Measurements from ENCODE around the gene UBE2E2. TPM values are rescaled to one million over a fixed set of nuclear protein-coding genes. Genes with fewer than 3 reads are reported as not detected.

Gene UBE2E2
- total and polyA plus RNA-seq, 2 donors (not counting 1 experiment from before 2014, with no cell fraction given) = 16.0 to 45.0 TPM

- intact Hi-C loops (cut with micrococcal nuclease) = loop anchor here (5.0 to 10.0 kb wide), 3 partner anchors 204 to 606 kb away; partner anchors contain the start of gene UBE2E1
- H3K27me3 Mint-ChIP-seq = no peaks in the 10 kb centered on the region
- no peak for DNase-seq
- H3K27ac Mint-ChIP-seq = peak overlapping the region; percentile 82
- H3K9ac ChIP-seq (ENCODE audit: low read length) = no peak overlapping the region
- ATAC-seq (ENCODE audit: low read depth) = no peak
- peaks cover 10 to 13% of the 10 kb centered on the region in 2 donors for H3K4me1 ChIP-seq (ENCODE audit: control insufficient read depth in 2 of 2, insufficient read depth in 2 of 2, low read length in 2 of 2)
- ChIA-PET POLR2A (no interaction called here), CTCF (no interaction called here)
- no peak overlapping the region for H3K4me2 ChIP-seq (replicated peaks; ENCODE audit: low read depth, low read length, poor library complexity, severe bottlenecking)
- WGBS (ENCODE audit: insufficient coverage) = 95% methylated on average over 7 of the region's 10 CpGs
- H3K27me3 ChIP-seq (replicated peaks in 1 of 4; ENCODE audit: control extremely low read depth in 1 of 4, control insufficient read depth in 3 of 4, insufficient read depth in 4 of 4, low read length in 3 of 4) = no peaks in the 10 kb centered on the region
- no peak for TF ChIP-seq EZH2 (IDR thresholded peaks at IDR 0.05; ENCODE audit: borderline replicate concordance, insufficient read depth, low read depth, low read length, poor library complexity, severe bottlenecking)
- no peak for TF ChIP-seq CTCF (IDR thresholded peaks at IDR 0.05)
- peaks cover 25% of the 10 kb centered on the region for H3K4me1 Mint-ChIP-seq
- no peak overlapping the region for H2AFZ ChIP-seq (ENCODE audit: insufficient read depth, low read depth, low read length, poor library complexity, severe bottlenecking)
- no peaks in the 10 kb centered on the region for H4K20me1 ChIP-seq (ENCODE audit: control insufficient read depth, insufficient read depth, low read length, poor library complexity, severe bottlenecking)
- no peaks in the 10 kb centered on the region for H3K9me3 Mint-ChIP-seq (ENCODE audit: insufficient read depth)
- peaks cover 27% of the 10 kb centered on the region for H3K79me2 ChIP-seq (ENCODE audit: control insufficient read depth, insufficient read depth, low read length)
- no peaks in the 10 kb centered on the region for H3K9me3 ChIP-seq (ENCODE audit: control extremely low read depth in 1 of 3, control insufficient read depth in 2 of 3, insufficient read depth in 1 of 3, low read length in 2 of 3)
- peak overlapping the region; percentile 86 for H3K4me3 Mint-ChIP-seq
- H3K4me3 ChIP-seq (ENCODE audit: control extremely low read depth in 1 of 5, extremely low read depth in 1 of 5, insufficient read depth in 1 of 5, low read depth in 2 of 5, low read length in 4 of 5) = no peak overlapping the region
- H3K27ac ChIP-seq (ENCODE audit: low read length in 2 of 2) = no peak overlapping the region
- no peaks in the 10 kb centered on the region for H3K36me3 ChIP-seq (replicated peaks in 1 of 2; ENCODE audit: control extremely low read depth in 1 of 2, control insufficient read depth in 1 of 2, extremely low read depth in 1 of 2, insufficient read depth in 2 of 2, low read length in 1 of 2)
Measured at GRCh38 chr3:23201154-23201838, 1.8 kb upstream of the UBE2E2 start.

All from B cell (primary cell).